PC-9 (cell line): Measurements from ENCODE around the gene TAAR2. TPM values are rescaled to one million over a fixed set of nuclear protein-coding genes. Genes with fewer than 3 reads are reported as not detected.

Experiments used
- BruUV-seq: library from RNA; stranded (reverse); fragments of 400-500 nt; replicated peaks from 2 replicates; lab custom pipeline; 2021; lab: Mats Ljungman, UMichigan
- CTCF ChIA-PET: fragments of 300-600 bp; sonication (Branson Sonifier 250); formaldehyde crosslinking; loops from one replicate; lab custom pipeline; 2022; ENCODE audit warnings: antibody characterized with exemption; lab: Charles Lee
- POLR2A ChIA-PET: fragments of 300-600 bp; sonication (Branson Sonifier 250); formaldehyde crosslinking; loops from one replicate; lab custom pipeline; 2022; ENCODE audit warnings: antibody characterized with exemption; ENCODE audit not compliant: unreplicated experiment; lab: Charles Lee
- DNase-seq, 2 experiments: peaks; one replicate each; pipeline versions ENCODE4 v3.0.0 to v3.0.0-alpha.2; 2015 to 2022; ENCODE audit warnings: mixed read lengths in 1 of 2
- H2AFZ ChIP-seq: fragments of 200-600 bp; sonication (generic); 2 replicates; pipeline ENCODE4 v1.8.1; 2017; ENCODE audit warnings: antibody characterized with exemption
- H3F3A ChIP-seq: fragments of 200-600 bp; sonication (generic); 2 replicates; pipeline ENCODE4 v1.8.1; 2017; ENCODE audit warnings: antibody characterized with exemption, mild to moderate bottlenecking, low read depth; ENCODE audit not compliant: insufficient read depth
- H3K27ac ChIP-seq: fragments of 200-600 bp; sonication (generic); 2 replicates; pipeline ENCODE4 v1.6.1; 2016; ENCODE audit warnings: mixed run types
- H3K27me3 ChIP-seq: fragments of 200-600 bp; sonication (generic); 2 replicates; pipeline ENCODE4 v1.6.1; 2016; ENCODE audit warnings: low read depth, mixed run types; ENCODE audit not compliant: insufficient read depth
- H3K36me3 ChIP-seq: fragments of 200-600 bp; sonication (generic); 2 replicates; pipeline ENCODE4 v1.6.1; 2016; ENCODE audit warnings: low read depth, mixed run types
- H3K4me1 ChIP-seq: fragments of 200-600 bp; sonication (generic); replicated peaks from 2 replicates; pipeline ENCODE4 v1.6.1; 2016; ENCODE audit warnings: mixed run types; ENCODE audit not compliant: insufficient read depth
- H3K4me2 ChIP-seq: fragments of 200-600 bp; sonication (generic); 2 replicates; pipeline ENCODE4 v1.6.1; 2017; ENCODE audit warnings: mixed run types
- H3K4me3 ChIP-seq: fragments of 200-600 bp; sonication (generic); 2 replicates; pipeline ENCODE4 v1.6.1; 2016; ENCODE audit warnings: mixed run types
- H3K79me2 ChIP-seq: fragments of 200-600 bp; sonication (generic); 2 replicates; pipeline ENCODE4 v1.6.1; 2017; ENCODE audit warnings: low read depth, mixed run types
- H3K9me2 ChIP-seq: fragments of 200-600 bp; sonication (generic); 2 replicates; pipeline ENCODE4 v1.8.1; 2017; ENCODE audit warnings: mild to moderate bottlenecking; ENCODE audit not compliant: insufficient read depth
- H3K9me3 ChIP-seq: fragments of 200-600 bp; sonication (generic); 2 replicates; pipeline ENCODE4 v1.8.1; 2016; ENCODE audit warnings: low read depth; ENCODE audit not compliant: insufficient read depth
- H4K20me1 ChIP-seq: fragments of 200-600 bp; sonication (generic); 2 replicates; pipeline ENCODE4 v1.8.1; 2017; ENCODE audit not compliant: insufficient read depth
- EZH2 ChIP-seq: fragments of 200-600 bp; sonication (generic); IDR thresholded peaks from 2 replicates; pipeline ENCODE4 v1.8.0; 2017; ENCODE audit warnings: antibody characterized with exemption, low read depth
- intact Hi-C: fragments of 100-400 bp; cut with micrococcal nuclease; formaldehyde crosslinking; loops from one replicate; pipeline ENCODE4 v1.10.0; 2022; ENCODE audit not compliant: unreplicated experiment
- total RNA-seq: library from RNA; stranded (reverse); gene quantifications from 2 replicates; pipeline ENCODE4 v1.2.3, GENCODE V29; 2021
- TF ChIP-seq, protein P1 (sequence below): fragments of 200-600 bp; sonication (generic); conservative IDR thresholded peaks from 2 replicates; pipeline ENCODE4 v1.6.1; 2017; ENCODE audit warnings: mixed run types, antibody characterized with exemption, mild to moderate bottlenecking, moderate library complexity

TAAR2 gene
- total RNA-seq, 1 experiment from 2014 or later: not detected

DNA sequence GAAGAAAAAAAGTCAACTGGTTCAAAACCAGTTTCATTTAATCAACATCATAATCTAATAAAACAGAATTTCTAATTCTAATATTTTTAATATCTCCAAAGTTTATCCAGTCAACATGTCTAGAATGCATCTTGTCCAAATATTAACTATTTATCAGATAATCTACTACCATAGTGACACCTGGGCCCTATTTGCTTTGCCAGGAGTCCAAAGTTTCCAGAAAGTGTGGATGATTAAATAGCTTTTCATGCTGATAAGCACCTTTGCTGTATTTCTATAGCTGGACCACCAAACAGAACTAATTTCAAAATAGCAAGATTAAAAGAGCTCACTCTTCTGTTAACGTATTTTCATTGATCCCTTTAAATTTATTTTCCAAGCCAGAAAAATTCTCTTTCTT is 47.2 kb upstream of the TAAR2 start:
- Histone ChIP-seq H3K27ac (no peak overlapping the region), H3K36me3 (no peaks in the 10 kb centered on the region), H3K4me2 (no peak overlapping the region), H3F3A (0 out of 2 replicates have a peak, but pooled peaks cover 5% of the 10 kb centered on the region), H3K9me3 (no peaks in the 10 kb centered on the region), H3K27me3 (no peaks in the 10 kb centered on the region), H4K20me1 (no peaks in the 10 kb centered on the region), H3K4me1 (peaks cover 20% of the 10 kb centered on the region), H3K4me3 (no peak overlapping the region), H2AFZ (no peak overlapping the region), H3K79me2 (no peaks in the 10 kb centered on the region), H3K9me2 (no peaks in the 10 kb centered on the region)
- intact Hi-C loops: loop anchor here (2.0 to 5.0 kb wide), 2 partner anchors 94 to 111 kb away; no protein-coding TSS in a partner anchor
- no peak for DNase-seq
- ChIA-PET CTCF (interaction anchor here (0.6 kb wide), 2 partner anchors 19 to 93 kb away, joined by 4 to 8 read pairs; no protein-coding TSS in a partner anchor), POLR2A (interaction anchor here (0.6 to 0.7 kb wide), 2 partner anchors 9 to 23 kb away, joined by 4 to 9 read pairs; no protein-coding TSS in a partner anchor)
- TF ChIP-seq, protein P1, sequence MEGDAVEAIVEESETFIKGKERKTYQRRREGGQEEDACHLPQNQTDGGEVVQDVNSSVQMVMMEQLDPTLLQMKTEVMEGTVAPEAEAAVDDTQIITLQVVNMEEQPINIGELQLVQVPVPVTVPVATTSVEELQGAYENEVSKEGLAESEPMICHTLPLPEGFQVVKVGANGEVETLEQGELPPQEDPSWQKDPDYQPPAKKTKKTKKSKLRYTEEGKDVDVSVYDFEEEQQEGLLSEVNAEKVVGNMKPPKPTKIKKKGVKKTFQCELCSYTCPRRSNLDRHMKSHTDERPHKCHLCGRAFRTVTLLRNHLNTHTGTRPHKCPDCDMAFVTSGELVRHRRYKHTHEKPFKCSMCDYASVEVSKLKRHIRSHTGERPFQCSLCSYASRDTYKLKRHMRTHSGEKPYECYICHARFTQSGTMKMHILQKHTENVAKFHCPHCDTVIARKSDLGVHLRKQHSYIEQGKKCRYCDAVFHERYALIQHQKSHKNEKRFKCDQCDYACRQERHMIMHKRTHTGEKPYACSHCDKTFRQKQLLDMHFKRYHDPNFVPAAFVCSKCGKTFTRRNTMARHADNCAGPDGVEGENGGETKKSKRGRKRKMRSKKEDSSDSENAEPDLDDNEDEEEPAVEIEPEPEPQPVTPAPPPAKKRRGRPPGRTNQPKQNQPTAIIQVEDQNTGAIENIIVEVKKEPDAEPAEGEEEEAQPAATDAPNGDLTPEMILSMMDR: no peak
- no peak for TF ChIP-seq EZH2
- BruUV-seq: no TSS peak

DNA sequence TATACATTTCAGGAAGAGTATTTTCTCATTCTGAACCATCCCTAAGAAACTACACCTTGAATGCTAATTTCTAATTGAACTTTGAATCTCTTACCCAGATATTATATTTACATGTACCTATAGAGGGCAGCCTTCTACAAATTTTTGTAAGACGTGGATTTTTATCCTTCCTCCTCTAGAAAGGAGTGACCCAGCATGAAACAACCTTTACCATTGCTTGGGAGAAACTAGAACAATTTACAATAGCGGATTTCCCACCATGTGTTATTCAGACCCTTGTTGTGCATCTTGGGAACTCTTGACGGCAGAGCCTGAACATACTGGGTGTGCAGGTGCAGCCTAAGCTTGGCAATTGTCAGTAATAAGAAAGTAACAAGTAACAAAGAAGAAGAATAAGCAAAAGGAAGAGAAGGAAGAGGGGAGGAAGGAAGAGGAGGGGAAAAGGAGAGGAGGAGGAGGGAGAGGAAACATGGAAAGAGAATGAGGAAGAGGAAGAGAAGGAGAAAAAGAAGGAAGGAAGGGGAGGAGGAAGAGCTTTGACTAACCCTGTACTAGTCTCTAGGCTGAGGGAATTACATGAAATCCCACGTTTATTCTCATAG is 45.7 kb upstream of the TAAR2 start:
- Histone ChIP-seq H3K27me3 (no peaks in the 10 kb centered on the region), H3K4me2 (peak overlapping the region; percentile 42), H3K4me1 (peaks cover 28% of the 10 kb centered on the region), H3K4me3 (no peak overlapping the region), H3K9me3 (no peaks in the 10 kb centered on the region; the same call in 1 of the 2 replicates), H4K20me1 (no peaks in the 10 kb centered on the region), H3K36me3 (no peaks in the 10 kb centered on the region), H2AFZ (peak overlapping the region; percentile 63), H3K79me2 (no peaks in the 10 kb centered on the region), H3K27ac (no peak overlapping the region), H3K9me2 (no peaks in the 10 kb centered on the region), H3F3A (0 out of 2 replicates have a peak, but pooled peaks cover 8% of the 10 kb centered on the region)
- BruUV-seq: no TSS peak
- intact Hi-C loops: loop anchor here (2.0 to 5.0 kb wide), 6 partner anchors 95 to 293 kb away; partner anchors contain the start of gene STX7
- ChIA-PET POLR2A (no interaction called here), CTCF (interaction anchor here (0.8 kb wide), 3 partner anchors 18 to 108 kb away, joined by 3 read pairs; no protein-coding TSS in a partner anchor)
- TF ChIP-seq, protein P1: peak; percentile 84
- TF ChIP-seq EZH2: no peak
- peak; percentile 19 to 63 for DNase-seq

DNA sequence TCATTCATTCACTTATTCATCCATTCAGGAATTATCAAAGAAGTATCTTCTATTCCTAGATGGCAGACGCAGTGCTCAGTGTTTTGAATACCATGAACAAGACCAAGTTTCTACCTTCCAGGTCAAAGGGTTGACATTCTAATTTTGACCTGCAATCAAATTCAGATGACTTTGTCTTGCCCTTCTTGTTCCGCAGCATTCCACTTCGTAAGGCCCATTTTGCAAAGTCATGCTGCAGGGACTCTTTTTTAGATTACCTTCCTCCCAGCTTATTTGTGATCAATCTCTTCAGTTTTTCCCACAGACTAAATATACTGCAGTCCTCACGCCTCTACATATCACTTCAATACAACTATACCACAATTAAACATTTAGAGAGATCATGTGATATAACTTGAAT is 42.0 kb upstream of the TAAR2 start:
- H3K4me3 ChIP-seq: peak overlapping the region; percentile 3; the same call in 1 of the 2 replicates
- POLR2A ChIA-PET: interaction anchor here (0.6 kb wide), 2 partner anchors 155 to 409 kb away, joined by 3 to 4 read pairs; no protein-coding TSS in a partner anchor
- H3K4me2 ChIP-seq: peak overlapping the region; percentile 65
- H3K9me3 ChIP-seq: no peaks in the 10 kb centered on the region; the same call in 1 of the 2 replicates
- H3K36me3 ChIP-seq: no peaks in the 10 kb centered on the region
- BruUV-seq: no TSS peak
- H3K9me2 ChIP-seq: no peaks in the 10 kb centered on the region
- H3F3A ChIP-seq: 0 out of 2 replicates have a peak, but pooled peaks cover 8% of the 10 kb centered on the region
- peak overlapping the region; percentile 63 for H2AFZ ChIP-seq
- peak; percentile 50 to 89 for DNase-seq
- H3K4me1 ChIP-seq: peaks cover 29% of the 10 kb centered on the region
- H3K79me2 ChIP-seq: no peaks in the 10 kb centered on the region
- no peaks in the 10 kb centered on the region for H4K20me1 ChIP-seq
- no peak for TF ChIP-seq EZH2
- TF ChIP-seq, protein P1: no peak
- no peaks in the 10 kb centered on the region for H3K27me3 ChIP-seq
- CTCF ChIA-PET: no interaction called here
- H3K27ac ChIP-seq: peak overlapping the region; percentile 95
- intact Hi-C loops: loop anchor here (5.0 kb wide), 2 partner anchors 154 to 296 kb away; partner anchors contain the start of gene STX7
